Measurements from ENCODE around the gene MAPK14.

DNA sequence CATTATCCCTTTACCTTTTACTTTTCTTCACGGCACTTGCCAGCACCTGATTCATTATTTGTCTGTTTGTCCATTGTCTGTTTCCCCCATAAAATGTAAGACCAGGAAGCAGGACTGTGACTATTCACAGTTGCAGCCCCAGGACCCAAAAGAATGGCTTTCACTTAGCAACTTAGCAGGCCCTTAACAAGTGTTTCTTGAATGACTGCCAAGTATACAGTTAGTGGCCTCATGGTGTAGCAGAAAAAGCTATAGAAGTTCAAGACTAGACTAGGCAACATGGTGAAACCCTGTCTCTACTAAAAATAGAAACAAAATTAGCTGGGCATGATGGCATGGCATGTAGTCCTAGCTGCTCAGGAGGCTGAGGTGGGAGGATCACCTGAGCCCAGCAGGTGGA lies 7.5 kb upstream of the MAPK14 start:
- no peak for TF ChIP-seq EZH2 (IDR thresholded peaks at IDR 0.05; ENCODE audit: borderline replicate concordance, low read length)
- TF ChIP-seq, protein P1, sequence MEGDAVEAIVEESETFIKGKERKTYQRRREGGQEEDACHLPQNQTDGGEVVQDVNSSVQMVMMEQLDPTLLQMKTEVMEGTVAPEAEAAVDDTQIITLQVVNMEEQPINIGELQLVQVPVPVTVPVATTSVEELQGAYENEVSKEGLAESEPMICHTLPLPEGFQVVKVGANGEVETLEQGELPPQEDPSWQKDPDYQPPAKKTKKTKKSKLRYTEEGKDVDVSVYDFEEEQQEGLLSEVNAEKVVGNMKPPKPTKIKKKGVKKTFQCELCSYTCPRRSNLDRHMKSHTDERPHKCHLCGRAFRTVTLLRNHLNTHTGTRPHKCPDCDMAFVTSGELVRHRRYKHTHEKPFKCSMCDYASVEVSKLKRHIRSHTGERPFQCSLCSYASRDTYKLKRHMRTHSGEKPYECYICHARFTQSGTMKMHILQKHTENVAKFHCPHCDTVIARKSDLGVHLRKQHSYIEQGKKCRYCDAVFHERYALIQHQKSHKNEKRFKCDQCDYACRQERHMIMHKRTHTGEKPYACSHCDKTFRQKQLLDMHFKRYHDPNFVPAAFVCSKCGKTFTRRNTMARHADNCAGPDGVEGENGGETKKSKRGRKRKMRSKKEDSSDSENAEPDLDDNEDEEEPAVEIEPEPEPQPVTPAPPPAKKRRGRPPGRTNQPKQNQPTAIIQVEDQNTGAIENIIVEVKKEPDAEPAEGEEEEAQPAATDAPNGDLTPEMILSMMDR (IDR thresholded peaks at IDR 0.05; ENCODE audit: low read length), result no peak
